Smooth muscle cell (in vitro differentiated cells): ENCODE measurements around the gene AUTS2. TPM values are rescaled to one million over a fixed set of nuclear protein-coding genes. Genes with fewer than 3 reads are reported as not detected.

Experiments used
- DNase-seq: peaks from one replicate; lab custom pipeline; 2025; ENCODE audit not compliant: unreplicated experiment; lab: John Stamatoyannopoulos, UW
- H2AFZ ChIP-seq: fragments of 200-600 bp; sonication (generic); 2 replicates; pipeline ENCODE4 v1.6.0; 2016; ENCODE audit warnings: antibody characterized with exemption, low read depth, mild to moderate bottlenecking
- H3F3A ChIP-seq: fragments of 200-600 bp; sonication (generic); 2 replicates; pipeline ENCODE4 v1.6.0; 2017; ENCODE audit warnings: antibody characterized with exemption, low read depth
- H3K27ac ChIP-seq: fragments of 200-600 bp; sonication (generic); 2 replicates; pipeline ENCODE4 v1.5.1; 2016; ENCODE audit warnings: low read depth, mild to moderate bottlenecking
- H3K27me3 ChIP-seq: fragments of 200-600 bp; sonication (generic); 2 replicates; pipeline ENCODE4 v1.6.1; 2016; ENCODE audit warnings: low read depth, mild to moderate bottlenecking
- H3K36me3 ChIP-seq: fragments of 200-600 bp; sonication (generic); 2 replicates; pipeline ENCODE4 v1.5.1; 2016; ENCODE audit warnings: low read depth
- H3K4me1 ChIP-seq: fragments of 200-600 bp; sonication (generic); 2 replicates; pipeline ENCODE4 v1.5.1; 2016; ENCODE audit warnings: low read depth
- H3K4me2 ChIP-seq: fragments of 200-600 bp; sonication (generic); 2 replicates; pipeline ENCODE4 v1.6.0; 2016; ENCODE audit warnings: mild to moderate bottlenecking
- H3K4me3 ChIP-seq: fragments of 200-600 bp; sonication (generic); 2 replicates; pipeline ENCODE4 v1.5.1; 2016; ENCODE audit warnings: mild to moderate bottlenecking
- H3K79me2 ChIP-seq: fragments of 200-600 bp; sonication (generic); 2 replicates; pipeline ENCODE4 v1.6.0; 2016; ENCODE audit warnings: low read depth, mild to moderate bottlenecking
- H3K9ac ChIP-seq: fragments of 200-600 bp; sonication (generic); 2 replicates; pipeline ENCODE4 v1.6.0; 2016; ENCODE audit warnings: low read depth
- H3K9me3 ChIP-seq: fragments of 200-600 bp; sonication (generic); replicated peaks from 2 replicates; pipeline ENCODE4 v1.5.1; 2016; ENCODE audit warnings: low read depth
- H4K20me1 ChIP-seq: fragments of 200-600 bp; sonication (generic); 2 replicates; pipeline ENCODE4 v1.6.0; 2016; ENCODE audit warnings: low read depth
- WGBS: methylation state at CpG from one replicate; pipeline ENCODE4 v1.1.7; 2016; ENCODE audit warnings: low lambda C conversion rate; 5-methylcytosine and 5-hydroxymethylcytosine counted together
- polyA plus RNA-seq: library from polyadenylated mRNA; unstranded; fragments of >200 nt; fragmentation: Nextera tagmentation; extraction: Ambion mirVana; gene quantifications from 2 replicates; pipeline ENCODE4 v1.2.1, GENCODE V29; 2016
- total RNA-seq: library from RNA; depleted of rRNA; stranded (reverse); fragments of >200 nt; gene quantifications from 2 replicates; pipeline ENCODE4 v1.2.3, GENCODE V29; 2014
- TF ChIP-seq, protein P1 (sequence below): fragments of 200-600 bp; sonication (generic); IDR thresholded peaks from 2 replicates; pipeline ENCODE4 v1.5.1; 2017; ENCODE audit warnings: borderline replicate concordance, mild to moderate bottlenecking, antibody characterized with exemption; ENCODE audit not compliant: insufficient read depth, poor library complexity, severe bottlenecking

The AUTS2 gene
- total and polyA plus RNA-seq, 2 experiments from 2014 or later: 6.5 to 8.6 TPM

DNA sequence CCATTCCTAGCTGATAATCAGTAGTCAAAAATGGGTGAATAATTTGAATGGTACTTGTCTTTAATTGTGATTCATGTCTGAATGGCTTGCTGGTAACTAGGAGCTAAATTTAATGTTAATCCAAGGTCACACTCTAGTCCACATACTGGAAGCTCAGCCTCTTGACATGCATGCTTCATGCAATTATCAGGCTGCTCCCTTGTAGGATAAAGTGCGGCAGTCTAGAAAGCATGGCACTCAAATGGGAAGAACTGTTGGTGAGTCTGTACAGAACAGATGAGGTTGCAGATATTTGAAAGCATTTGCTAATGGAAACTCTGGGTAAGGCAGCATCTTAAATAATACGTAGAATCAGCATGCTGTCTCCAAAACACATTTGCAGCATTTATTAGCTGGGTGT is 499.4 kb downstream of the AUTS2 start:
- TF ChIP-seq, protein P1, sequence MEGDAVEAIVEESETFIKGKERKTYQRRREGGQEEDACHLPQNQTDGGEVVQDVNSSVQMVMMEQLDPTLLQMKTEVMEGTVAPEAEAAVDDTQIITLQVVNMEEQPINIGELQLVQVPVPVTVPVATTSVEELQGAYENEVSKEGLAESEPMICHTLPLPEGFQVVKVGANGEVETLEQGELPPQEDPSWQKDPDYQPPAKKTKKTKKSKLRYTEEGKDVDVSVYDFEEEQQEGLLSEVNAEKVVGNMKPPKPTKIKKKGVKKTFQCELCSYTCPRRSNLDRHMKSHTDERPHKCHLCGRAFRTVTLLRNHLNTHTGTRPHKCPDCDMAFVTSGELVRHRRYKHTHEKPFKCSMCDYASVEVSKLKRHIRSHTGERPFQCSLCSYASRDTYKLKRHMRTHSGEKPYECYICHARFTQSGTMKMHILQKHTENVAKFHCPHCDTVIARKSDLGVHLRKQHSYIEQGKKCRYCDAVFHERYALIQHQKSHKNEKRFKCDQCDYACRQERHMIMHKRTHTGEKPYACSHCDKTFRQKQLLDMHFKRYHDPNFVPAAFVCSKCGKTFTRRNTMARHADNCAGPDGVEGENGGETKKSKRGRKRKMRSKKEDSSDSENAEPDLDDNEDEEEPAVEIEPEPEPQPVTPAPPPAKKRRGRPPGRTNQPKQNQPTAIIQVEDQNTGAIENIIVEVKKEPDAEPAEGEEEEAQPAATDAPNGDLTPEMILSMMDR: no peak

DNA sequence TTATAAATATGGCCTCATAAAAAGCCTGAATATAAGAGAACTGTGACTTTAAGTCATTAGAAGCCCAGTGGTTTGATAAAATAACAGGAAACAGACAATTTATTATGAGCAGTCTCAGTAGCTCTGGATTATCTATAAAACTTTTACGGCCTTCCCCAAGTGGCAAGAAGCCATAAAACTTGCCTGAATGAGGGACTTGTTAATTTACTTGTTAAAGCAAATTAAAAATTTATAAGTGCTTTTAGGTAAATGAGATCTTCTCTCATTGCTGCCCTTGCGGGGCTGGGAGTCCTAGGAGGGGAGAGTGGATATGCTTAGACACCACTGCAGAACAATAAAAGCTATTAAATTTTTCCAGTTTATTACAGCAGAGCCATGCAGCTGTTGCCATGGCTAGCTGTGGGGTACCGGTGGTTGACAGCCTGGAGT is 499.9 kb downstream of the AUTS2 start:
- H3K27me3 ChIP-seq: peaks cover 20% of the 10 kb centered on the region
- H2AFZ ChIP-seq: no peak overlapping the region
- no peaks in the 10 kb centered on the region for H3K36me3 ChIP-seq
- H4K20me1 ChIP-seq: peaks cover 12% of the 10 kb centered on the region
- H3K4me2 ChIP-seq: peak overlapping the region; percentile 6
- no peaks in the 10 kb centered on the region for H3K9me3 ChIP-seq
- no peak for DNase-seq
- no peak overlapping the region for H3K27ac ChIP-seq
- TF ChIP-seq, protein P1: no peak
- no peak overlapping the region for H3K9ac ChIP-seq
- H3K4me1 ChIP-seq: peaks cover 16% of the 10 kb centered on the region
- no peaks in the 10 kb centered on the region for H3K79me2 ChIP-seq
- 32% methylated on average over 3 of the region's 3 CpGs for WGBS
- H3F3A ChIP-seq: no peaks in the 10 kb centered on the region
- H3K4me3 ChIP-seq: no peak overlapping the region

More for the DNA sequence above, 499.4 kb downstream of the AUTS2 start:
- no peaks in the 10 kb centered on the region for H3F3A ChIP-seq
- H3K9me3 ChIP-seq: no peaks in the 10 kb centered on the region
- no peak overlapping the region for H2AFZ ChIP-seq
- no peak overlapping the region for H3K4me3 ChIP-seq
- 23% methylated on average over 2 of the region's 2 CpGs for WGBS
- peaks cover 21% of the 10 kb centered on the region for H3K4me1 ChIP-seq
- H3K4me2 ChIP-seq: peak overlapping the region; percentile 6
- no peak for DNase-seq
- H3K27ac ChIP-seq: no peak overlapping the region
- H3K79me2 ChIP-seq: no peaks in the 10 kb centered on the region
- peaks cover 12% of the 10 kb centered on the region for H4K20me1 ChIP-seq
- no peak overlapping the region for H3K9ac ChIP-seq
- no peaks in the 10 kb centered on the region for H3K36me3 ChIP-seq
- H3K27me3 ChIP-seq: peaks cover 20% of the 10 kb centered on the region

DNA sequence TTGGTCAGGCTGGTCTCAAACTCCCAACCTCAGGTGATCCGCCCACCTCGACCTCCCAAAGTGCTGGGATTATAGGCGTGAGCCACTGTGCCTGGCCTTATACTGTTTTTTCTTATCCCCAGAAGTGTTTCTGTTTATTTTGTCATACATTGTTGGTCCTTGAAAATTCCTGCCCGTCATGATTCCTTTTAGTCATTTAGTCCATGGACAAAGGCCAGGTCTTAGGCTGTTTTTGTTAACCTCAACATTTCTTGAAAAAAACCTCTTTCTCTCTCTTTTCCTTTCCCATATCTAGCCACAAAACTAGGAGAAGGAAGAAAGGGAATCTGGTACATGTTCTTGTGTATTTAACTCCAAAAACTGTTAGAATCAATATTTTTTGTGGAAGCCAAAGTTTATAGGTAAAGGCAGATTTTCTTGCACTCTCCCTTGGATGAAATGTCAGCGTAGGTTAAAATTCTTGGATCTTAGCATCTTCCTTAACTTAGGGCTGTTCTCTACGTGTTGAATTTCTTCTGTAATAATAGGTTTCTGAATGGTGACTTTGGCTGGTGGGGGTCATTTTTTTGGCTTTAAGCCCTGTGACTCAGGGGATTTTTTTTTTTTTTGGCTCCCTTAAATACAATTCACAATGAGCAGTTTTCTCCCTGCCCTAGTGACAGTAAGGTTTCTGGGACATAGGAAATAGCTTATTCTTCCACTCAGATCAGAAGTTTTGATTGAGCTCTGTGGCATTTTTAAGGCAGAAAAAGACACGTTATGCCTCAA is 500.8 kb downstream of the AUTS2 start:
- Histone ChIP-seq H3K27me3 (peaks cover 20% of the 10 kb centered on the region), H4K20me1 (peaks cover 12% of the 10 kb centered on the region), H3K4me1 (peaks cover 10% of the 10 kb centered on the region), H3F3A (no peaks in the 10 kb centered on the region), H3K4me2 (no peak overlapping the region), H3K27ac (no peak overlapping the region), H3K79me2 (no peaks in the 10 kb centered on the region), H3K9ac (no peak overlapping the region), H3K9me3 (no peaks in the 10 kb centered on the region), H3K36me3 (no peaks in the 10 kb centered on the region), H3K4me3 (no peak overlapping the region), H2AFZ (no peak overlapping the region)
- DNase-seq: no peak
- WGBS: 82% methylated on average over 7 of the region's 7 CpGs
- TF ChIP-seq, protein P1: no peak

DNA sequence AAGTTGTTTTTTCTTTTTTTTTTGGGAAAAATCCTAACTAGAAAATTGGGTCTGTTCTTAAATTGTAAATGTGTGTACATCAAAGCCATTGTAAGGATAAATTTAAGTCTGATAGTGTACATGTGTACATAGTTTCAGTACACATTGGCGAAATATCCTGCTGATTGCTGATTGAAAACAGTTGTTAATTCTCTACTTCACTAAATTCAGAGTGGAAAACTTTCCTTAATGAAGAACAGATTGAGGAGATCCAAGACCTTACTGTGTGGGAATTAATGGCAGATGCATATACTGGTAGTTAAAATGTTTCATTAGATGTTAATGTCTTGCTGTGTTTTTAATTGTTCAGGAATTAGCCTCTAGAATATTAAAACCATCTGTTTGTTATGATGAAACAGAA is 506.0 kb downstream of the AUTS2 start:
- 62% methylated on average over 1 of the region's 1 CpG for WGBS
- Histone ChIP-seq H3K9ac (no peak overlapping the region), H2AFZ (no peak overlapping the region), H3K79me2 (no peaks in the 10 kb centered on the region), H3K9me3 (no peaks in the 10 kb centered on the region), H3K36me3 (no peaks in the 10 kb centered on the region), H3K27me3 (peaks cover 10% of the 10 kb centered on the region), H3F3A (no peaks in the 10 kb centered on the region), H4K20me1 (no peaks in the 10 kb centered on the region), H3K4me2 (no peak overlapping the region), H3K27ac (no peak overlapping the region), H3K4me1 (no peaks in the 10 kb centered on the region), H3K4me3 (no peak overlapping the region)
- DNase-seq: no peak
- TF ChIP-seq, protein P1: no peak
